Esophagus muscularis mucosa (tissue), 4 donors: ENCODE measurements around the gene NAV3.

Experiments used
- CTCF ChIP-seq, 3 experiments: fragments of 200-600 bp in 2 of 3; fragments of 450-650 bp in 1 of 3; sonication (generic) in 2 of 3; IDR thresholded peaks; one replicate each; pipeline ENCODE4 v1.5.1; 2017 to 2019; ENCODE audit warnings: antibody characterized with exemption in 3 of 3, mild to moderate bottlenecking in 2 of 3, moderate library complexity in 1 of 3
- EP300 ChIP-seq: sonication (generic); formaldehyde crosslinking; IDR thresholded peaks from one replicate; pipeline ENCODE4 v1.6.1; 2017; ENCODE audit warnings: antibody characterized with exemption
- POLR2A ChIP-seq: fragments of 450-650 bp; IDR thresholded peaks from one replicate; pipeline ENCODE4 v1.6.1; 2017; ENCODE audit warnings: antibody characterized with exemption, moderate library complexity, mild to moderate bottlenecking, low read depth
- POLR2AphosphoS5 ChIP-seq, 2 donors: sonication (generic); formaldehyde crosslinking; IDR thresholded peaks; one replicate each; pipeline ENCODE4 v1.6.1; 2017; ENCODE audit warnings: antibody characterized with exemption in 2 of 2

- no peak for TF ChIP-seq CTCF (IDR thresholded peaks at IDR 0.05)
- no peak for TF ChIP-seq POLR2AphosphoS5 (IDR thresholded peaks at IDR 0.05)
- no peak for TF ChIP-seq POLR2A
- no peak for TF ChIP-seq EP300
These were observed 255.0 kb downstream of the NAV3 start for GRCh38 chr12:78085542-78086182.
